22Rv1 (cell line): ENCODE measurements around the gene EIF3A.
"Not testable (repeated sequence)": the region's sequence is repeated elsewhere in the genome, so short reads cannot be mapped to it uniquely, and the experiment has no call there.

Experiments used
- H3K27ac ChIP-seq: fragments of 450-650 bp; 2 replicates; pipeline ENCODE4 v1.5.1; 2017
- ZFX ChIP-seq: fragments of 450-650 bp; IDR thresholded peaks from 2 replicates; pipeline ENCODE4 v1.6.1; 2017; ENCODE audit warnings: antibody characterized with exemption, borderline replicate concordance
- TF ChIP-seq, protein P1 (sequence below): fragments of 450-650 bp; IDR thresholded peaks from 2 replicates; pipeline ENCODE4 v1.5.1; 2017; ENCODE audit warnings: mild to moderate bottlenecking

EIF3A gene

DNA sequence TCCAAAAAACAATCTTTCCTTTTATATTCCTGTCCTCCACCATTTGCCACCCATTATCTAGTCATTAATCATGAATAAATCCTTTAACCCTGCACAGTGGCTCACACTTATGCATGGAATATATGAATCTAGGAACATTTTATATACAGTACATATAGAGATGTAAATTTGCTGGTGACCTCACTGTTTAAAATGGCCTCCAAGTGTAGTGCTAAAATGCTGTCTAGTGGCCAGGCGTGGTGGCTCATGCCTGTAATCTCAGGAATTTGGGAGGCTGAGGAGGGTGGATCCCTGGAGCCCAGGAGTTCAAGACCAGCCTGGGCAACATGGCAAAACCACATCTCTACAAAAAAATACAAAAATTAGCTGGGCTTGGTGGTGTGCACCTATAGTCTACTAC is 41.5 kb downstream of the EIF3A start:
- TF ChIP-seq, protein P1, sequence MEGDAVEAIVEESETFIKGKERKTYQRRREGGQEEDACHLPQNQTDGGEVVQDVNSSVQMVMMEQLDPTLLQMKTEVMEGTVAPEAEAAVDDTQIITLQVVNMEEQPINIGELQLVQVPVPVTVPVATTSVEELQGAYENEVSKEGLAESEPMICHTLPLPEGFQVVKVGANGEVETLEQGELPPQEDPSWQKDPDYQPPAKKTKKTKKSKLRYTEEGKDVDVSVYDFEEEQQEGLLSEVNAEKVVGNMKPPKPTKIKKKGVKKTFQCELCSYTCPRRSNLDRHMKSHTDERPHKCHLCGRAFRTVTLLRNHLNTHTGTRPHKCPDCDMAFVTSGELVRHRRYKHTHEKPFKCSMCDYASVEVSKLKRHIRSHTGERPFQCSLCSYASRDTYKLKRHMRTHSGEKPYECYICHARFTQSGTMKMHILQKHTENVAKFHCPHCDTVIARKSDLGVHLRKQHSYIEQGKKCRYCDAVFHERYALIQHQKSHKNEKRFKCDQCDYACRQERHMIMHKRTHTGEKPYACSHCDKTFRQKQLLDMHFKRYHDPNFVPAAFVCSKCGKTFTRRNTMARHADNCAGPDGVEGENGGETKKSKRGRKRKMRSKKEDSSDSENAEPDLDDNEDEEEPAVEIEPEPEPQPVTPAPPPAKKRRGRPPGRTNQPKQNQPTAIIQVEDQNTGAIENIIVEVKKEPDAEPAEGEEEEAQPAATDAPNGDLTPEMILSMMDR: no peak
- TF ChIP-seq ZFX: no peak
- no peak overlapping the region for H3K27ac ChIP-seq

DNA sequence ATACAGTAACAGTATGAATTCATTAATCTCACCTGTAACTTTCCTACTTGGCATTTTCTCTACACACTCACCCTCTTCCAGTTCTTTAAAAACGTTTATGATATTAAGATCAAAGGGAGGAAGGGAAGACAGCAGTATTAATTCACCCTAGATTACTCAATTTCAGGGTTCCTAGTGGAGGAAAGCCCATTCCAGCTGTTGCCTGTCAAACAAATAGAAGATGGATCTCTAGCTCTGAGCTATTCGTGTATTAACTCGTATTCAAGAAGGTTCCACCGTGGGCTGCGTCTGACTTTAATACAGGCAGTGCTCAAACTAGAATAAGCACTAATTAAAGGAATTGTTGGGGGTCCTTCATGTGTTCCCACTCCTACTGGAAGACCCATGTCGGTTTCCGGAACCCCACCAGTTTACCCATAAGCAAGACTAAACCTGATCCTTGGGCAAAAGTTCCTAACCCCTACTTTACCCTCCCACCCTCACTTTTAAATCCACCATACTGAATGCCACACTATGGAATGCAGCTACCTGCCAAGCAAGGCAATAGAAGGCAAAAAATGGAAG is 49.0 kb downstream of the EIF3A start:
- H3K27ac ChIP-seq: no peak overlapping the region; the same call in 1 of the 2 replicates
- TF ChIP-seq, protein P1: no peak
- TF ChIP-seq ZFX: no peak

DNA sequence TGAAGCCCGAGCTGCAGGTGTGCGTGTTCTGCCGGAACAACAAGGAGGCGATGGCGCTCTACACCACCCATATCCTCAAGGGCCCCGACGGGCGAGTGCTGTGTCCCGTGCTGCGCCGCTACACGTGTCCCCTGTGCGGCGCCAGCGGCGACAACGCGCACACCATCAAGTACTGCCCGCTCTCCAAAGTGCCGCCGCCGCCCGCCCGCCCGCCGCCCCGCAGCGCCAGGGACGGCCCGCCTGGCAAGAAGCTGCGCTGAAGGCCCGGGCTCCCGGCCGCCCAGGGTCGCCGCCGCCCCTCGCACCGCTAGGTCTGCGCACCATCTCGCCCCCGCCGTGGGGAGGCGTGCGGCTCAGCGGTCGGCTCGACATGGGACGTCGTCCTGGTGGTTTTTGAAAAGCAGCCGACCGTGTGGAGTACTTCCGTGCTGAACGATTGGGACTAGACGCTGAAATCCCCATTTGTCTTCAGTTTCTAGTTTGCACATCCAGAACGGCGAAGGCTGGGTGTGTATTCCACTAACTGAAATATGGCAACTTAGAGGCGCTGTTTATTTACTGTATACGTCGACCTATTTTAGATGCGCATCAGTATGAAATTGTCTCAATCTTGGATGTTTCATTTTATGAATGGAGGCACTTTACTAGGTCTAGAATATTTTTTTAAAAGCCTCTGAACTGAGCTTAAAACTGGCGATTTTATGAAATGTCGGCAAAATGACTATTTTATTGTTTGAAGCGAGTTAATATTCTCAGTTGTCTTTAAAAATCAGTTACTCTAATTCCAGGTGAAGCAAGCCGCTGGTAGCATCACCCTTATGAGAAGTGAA is 50.0 kb downstream of the EIF3A start:
- TF ChIP-seq ZFX: no peak
- TF ChIP-seq, protein P1: peak; percentile 40
- peak overlapping the region; percentile 58 for H3K27ac ChIP-seq

DNA sequence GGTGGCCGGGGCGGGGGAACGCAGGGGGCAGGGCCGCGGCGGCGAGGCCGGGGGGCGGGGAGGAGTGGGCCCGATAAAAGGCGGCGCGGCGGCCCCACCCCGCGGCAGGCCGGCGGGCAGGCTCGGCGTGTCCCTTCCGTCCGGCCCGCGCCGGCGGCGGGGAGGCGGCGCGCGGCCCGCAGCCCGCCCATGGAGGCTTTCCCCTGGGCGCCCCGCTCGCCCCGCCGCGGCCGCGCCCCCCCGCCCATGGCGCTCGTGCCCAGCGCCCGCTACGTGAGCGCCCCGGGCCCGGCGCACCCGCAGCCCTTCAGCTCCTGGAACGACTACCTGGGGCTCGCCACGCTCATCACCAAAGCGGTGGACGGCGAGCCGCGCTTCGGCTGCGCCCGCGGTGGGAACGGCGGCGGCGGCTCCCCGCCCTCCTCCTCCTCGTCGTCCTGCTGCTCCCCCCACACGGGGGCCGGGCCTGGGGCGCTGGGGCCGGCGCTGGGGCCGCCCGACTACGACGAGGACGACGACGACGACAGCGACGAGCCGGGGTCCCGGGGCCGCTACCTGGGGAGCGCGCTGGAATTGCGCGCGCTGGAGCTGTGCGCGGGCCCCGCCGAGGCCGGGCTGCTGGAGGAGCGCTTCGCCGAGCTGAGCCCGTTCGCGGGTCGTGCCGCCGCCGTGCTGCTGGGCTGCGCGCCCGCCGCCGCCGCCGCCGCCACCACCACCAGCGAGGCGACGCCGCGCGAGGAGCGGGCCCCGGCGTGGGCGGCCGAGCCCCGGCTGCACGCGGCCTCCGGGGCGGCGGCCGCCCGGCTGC is 50.8 kb downstream of the EIF3A start, which contains the start of gene NANOS1:
Gene NANOS1 (plus strand): TSS at position 102 of the 808 bp plus-strand sequence. CDS start 88 bp downstream, at position 190.
- TF ChIP-seq, protein P1: no peak
- no peak for TF ChIP-seq ZFX
- peak within 1 kb of the TSS; percentile 58 for H3K27ac ChIP-seq

DNA sequence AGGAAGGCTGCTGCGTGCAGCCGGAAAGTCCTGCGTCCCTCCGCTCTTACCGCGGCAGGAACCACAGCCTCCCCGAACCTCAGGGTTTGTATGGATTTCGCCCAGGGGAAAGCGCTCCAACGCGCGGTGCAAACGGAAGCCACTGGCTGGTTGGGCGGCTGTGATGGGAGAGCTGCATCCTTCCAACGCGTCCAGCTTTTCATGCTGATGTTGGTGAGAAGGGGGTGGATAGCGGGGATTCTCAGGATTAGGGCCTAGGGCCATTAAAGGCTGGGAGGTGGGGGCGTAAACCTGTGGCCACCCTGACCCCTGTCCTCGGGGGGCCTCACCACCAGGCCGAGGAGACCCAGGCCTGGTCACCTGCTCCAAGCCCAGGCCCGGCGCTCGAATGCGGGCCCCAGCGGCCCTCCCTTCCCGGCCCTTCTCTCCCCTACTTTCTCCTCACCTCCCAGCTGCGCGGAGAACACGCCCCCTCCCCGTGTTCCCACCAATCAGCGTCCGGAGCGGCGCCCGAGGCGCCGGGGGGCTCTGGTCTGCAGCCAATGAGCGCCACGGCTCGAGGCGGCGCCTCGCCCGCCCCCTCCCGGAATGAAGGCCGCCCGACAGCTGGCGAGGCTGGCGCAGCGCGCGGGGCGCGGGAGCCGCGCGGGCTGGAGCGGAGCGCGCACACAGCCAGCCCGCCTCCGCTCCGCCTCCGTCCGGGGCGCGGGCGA is 51.6 kb downstream of the EIF3A start:
- TF ChIP-seq ZFX: no peak
- TF ChIP-seq, protein P1: peak; percentile 30
- peak overlapping the region; percentile 58 for H3K27ac ChIP-seq

DNA sequence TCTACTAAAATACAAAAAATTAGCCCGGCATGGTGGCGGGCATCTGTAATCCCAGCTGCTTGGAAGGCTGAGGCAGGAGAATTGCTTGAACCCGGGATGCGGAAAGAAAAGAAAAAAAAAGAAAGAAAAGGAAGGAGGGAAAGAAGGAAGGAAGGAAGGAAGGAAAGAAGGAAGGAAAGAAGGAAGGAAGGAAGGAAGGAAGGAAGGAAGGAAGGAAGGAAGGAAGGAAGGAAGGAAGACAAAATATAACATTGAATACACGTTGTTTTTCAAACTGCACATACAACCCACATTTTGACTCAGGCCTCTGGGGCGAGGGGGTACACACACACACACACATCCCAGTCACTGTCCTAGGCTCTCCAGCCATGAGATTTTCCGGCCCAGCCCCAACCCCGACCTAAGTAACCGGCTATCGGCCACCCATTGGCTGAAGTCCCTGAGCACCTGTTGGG is 52.1 kb downstream of the EIF3A start:
- not testable (repeated sequence) for H3K27ac ChIP-seq

DNA sequence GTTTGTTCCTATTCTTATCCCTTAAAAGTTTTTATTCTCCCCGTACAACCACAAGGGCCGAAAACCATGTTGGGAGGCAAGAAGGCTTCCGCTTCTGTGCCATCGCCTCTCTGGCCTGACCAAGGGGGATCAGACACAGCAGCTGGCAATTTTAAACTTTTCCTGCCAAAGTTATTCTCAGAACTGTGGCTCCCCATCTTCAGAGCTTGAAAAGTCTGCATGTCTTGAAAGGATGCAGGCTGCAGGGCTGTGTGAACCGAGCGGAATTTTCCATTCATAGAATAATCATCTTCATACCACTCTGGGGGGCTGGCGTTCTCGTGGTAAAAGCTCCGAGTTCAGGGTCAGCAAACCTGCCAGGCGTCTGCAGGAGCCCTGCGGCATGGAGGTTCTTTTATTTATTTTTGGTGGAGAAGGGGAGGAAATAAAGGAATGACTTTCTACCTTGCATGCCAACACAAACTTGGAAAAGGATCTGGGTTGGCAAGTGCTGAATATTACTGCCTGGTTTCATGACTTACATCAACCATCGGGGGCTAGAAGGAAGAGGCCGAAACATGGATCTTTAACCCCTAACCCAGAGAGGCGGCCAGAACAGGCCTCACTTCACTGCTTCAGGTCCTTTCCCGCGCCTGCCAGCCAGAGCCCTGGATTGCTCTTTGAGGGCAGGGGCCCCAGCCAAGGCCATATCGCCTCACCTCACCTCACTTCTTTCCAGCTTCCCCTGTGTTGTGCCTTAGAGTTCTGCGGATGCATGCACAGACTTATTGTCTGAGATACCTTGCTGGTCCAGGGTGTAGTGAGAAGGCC is 54.1 kb downstream of the EIF3A start:
- no peak overlapping the region for H3K27ac ChIP-seq

More for the DNA sequence above, 54.1 kb downstream of the EIF3A start:
- TF ChIP-seq, protein P1: no peak
- no peak for TF ChIP-seq ZFX
